Hippocampal formation (tissue), 2 donors: ENCODE data around the gene CTF1.
"Not testable (repeated sequence)": the region's sequence is repeated elsewhere in the genome, so short reads cannot be mapped to it uniquely, and the experiment has no call there.

Experiments used
- DNase-seq, 2 donors: peaks; one replicate each; lab custom pipeline; 2025; lab: John Stamatoyannopoulos, UW

CTF1 gene

DNA sequence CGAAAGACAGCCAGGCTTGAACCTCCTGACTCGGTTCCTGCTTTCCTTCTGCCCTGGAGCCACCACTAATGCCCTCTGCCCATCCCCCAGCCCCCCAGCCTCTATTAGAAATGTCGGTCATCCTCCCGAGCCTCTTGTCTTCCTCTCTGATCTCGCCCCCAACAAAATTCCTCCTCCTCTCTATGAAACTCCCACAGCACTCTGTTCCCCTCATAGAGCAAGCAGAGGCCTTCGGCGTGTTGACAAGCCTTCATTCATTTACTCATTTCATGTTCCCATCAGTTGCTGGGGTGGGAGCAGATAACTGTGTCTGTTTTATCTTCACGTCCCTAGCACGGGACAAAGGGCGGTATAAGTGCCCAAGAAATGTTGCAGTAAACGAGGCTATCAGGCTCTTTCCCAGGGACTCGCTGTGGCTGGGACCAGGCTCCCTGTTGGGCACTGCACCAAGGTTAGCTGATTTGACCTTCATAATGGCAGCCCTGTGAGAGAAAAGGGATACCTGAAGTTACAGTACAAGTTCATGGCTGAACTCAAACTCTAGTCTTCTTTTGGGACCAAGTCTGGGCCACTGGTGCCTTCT lies 34.7 kb downstream of the CTF1 start:
- DNase-seq: no peak

DNA sequence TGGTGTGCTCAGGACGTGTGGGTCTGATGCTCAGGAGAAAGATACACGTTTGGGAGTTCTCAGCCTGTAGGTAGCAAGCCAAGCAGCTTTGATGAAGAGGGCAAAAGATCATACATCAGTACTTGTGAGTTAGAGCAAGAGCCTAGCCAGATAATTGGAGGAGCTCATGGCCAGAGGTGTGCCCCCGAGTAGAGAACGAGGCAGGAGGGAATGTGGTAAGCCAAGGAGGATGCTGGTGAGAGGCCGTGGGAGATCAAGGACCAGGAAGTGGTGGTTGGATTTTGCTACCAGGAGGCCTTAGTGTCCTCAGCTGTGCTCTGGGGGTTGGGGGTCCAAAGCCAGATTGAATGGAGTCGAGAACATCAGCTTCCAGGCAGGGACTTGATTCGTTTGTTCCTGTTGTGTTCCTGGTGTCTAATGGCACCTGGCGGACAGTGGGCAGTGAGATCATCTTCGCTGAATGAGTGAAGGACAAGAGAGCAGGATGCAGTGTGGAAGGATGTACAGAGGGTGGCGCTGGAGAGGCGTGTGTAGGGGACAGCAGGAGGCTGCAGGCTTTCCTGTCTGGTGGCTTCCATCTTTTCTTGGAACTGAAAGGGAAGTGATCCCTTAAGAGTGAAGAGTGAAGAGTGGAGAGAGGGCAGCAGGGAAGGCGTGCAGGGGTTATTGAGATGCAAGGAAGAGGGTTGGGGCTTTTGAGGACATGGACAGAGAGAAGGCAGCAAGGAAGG lies 38.6 kb downstream of the CTF1 start:
- no peak for DNase-seq

GRCh38 chr16:30937692-30938091 lies 41.3 kb downstream of the CTF1 start:
- no peak for DNase-seq

DNA sequence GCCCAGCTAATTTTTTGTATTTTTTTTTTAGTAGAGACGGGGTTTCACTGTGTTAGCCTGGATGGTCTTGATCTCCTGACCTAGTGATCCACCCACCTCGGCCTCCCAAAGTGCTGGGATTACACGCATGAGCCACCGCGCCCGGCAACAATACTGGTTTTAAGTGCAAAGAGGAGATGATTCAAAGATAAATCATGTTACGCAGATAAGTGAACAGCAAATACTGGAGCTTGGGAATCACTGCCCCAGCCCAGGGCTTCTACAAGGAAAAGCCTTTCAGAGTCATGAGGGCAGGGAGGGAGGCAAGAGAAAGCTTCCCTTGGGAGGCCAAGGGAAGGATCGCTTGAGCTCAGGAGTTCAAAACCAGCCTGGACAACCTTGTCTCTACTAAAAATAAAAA lies 43.2 kb downstream of the CTF1 start:
- not testable (repeated sequence) for DNase-seq

DNA sequence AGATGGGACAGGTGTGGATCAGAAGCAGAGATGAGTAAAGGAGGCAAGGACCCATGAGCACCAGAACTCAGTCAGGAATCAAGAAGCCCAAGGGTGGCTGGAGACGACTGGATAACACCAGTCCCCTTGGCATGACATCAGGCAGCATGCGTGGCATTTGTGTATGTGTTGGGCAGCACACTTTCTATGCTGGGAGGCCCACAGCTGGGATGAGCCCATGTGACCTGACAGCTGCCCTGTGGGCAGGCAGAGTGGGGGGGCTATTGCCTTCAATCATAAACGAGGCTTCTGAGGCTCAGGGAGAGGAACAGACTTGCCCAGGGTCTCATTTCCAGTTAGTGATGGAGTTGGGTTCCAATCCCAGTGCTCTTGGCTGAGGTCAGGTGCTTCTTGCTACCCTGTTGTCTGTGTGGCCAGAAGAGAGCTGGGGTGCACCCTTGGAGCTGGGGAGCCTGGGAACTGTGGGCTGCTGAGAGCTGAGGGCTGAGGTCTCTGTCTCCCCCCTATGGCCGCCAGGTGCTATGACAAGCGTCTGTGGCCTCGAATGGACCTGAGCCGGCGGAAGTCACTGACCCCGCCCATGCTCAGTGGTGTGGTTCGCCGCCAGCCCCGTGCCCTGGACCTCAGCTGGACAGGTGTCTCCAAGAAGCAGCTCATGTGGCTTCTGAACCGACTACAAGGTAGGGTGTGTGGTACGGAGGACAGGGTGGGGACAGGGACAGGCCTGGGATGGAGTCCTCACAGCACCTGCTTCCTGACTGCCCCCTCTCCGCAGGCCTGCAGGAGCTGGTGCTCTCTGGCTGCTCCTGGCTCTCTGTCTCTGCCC lies 45.4 kb downstream of the CTF1 start:
- DNase-seq: peak; percentile 25

DNA sequence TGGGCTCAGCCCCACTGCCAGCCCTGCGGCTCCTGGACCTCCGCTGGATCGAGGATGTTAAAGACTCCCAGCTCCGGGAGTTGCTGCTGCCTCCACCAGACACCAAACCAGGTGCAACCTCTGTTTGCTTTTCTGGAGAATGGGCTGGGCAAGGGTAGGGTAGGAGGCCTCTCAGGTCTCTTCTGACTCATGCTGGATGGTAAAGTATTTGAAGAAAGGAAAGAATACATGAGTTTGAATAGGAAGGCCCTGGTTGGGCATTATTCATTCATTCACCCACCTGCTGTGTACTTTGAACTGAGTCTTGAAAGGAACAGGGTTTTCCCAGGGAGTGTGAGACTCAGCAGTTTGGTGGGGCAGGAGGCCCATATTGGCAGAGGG lies 46.0 kb downstream of the CTF1 start:
- DNase-seq: no peak

DNA sequence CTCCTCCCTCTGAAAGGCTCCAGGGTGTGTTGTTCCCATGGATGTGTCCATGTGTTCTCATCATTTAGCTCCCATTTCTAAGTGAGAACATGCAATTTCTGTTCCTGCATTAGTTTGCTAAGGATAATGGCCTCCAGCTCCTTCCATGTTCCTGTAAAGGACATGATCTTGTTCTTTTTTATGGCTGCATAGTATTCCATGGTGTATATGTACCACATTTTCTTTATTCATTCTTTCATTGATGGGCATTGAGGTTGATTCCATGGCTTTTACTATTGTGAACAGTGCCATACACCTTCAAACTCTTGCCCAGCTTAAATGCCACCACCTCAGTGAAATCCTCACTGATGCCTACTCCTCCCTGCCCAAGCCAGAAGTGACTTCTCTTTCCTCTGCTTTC lies 47.9 kb downstream of the CTF1 start:
- no peak for DNase-seq

- DNase-seq: no peak
Observed at GRCh38 chr16:30946671-30947540, 50.5 kb downstream of the CTF1 start.

DNA sequence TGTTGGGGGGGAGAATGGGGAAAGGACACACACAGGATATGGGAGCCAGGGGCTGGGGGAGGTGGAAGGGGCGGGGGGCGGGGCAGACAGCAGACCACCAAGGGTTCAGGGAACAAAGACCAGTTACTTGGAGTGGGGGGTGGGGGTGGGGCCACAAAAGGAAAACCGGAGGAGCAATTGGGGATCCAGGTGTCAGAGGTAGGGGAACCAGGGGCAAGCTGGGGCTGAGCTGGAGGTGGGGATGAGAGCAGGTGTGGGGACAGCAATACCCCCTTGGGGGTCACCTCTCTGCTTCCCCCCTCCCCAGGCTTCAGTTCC lies 51.1 kb downstream of the CTF1 start:
- no peak for DNase-seq

DNA sequence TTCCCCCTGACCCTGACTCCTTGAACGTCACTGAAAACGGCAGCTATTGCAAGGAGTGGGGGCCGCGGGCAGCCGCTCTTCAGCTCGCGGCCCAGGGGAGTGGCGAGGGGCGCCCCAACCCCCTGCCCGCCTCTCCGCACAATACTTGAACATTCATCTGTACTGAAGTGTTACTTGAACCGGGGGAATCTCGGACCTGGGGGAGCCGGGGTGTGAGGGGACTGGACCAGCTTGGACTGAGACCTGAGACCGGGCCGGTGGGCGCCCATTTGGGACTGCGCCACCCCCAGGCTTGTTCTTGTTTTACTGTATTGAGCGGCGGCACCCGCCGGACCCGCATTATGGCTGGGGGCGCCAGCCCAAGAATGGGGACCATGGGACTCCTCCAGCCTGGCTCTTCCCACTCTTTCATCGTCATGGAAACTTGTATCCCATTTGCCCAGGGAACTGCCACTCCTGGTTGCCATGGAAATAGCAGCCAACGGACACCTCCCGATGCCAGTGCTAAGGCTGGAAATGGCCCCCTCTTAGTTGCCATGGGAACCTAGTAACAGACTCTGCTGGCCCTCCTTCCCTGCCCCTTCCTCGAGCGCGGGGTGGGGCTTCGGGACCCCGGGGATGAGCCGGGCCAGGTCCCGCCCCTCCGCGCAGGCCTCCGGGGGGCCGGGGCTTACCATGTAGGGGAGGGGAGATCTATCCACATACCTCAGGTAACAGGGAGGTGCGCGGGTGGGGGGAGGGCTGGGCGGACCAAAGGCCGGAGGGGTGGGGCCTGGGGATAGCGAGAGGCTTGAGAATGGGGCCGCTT lies 51.6 kb downstream of the CTF1 start:
- peak; percentile 84 to 95 for DNase-seq

- peak; percentile 55 to 64 for DNase-seq
Observed at GRCh38 chr16:30948667-30949649, 52.5 kb downstream of the CTF1 start, which contains the start of gene ORAI3. ORAI3 (plus strand) TSS chr16:30949068; CDS start chr16:30949290, 222 bp downstream.

DNA sequence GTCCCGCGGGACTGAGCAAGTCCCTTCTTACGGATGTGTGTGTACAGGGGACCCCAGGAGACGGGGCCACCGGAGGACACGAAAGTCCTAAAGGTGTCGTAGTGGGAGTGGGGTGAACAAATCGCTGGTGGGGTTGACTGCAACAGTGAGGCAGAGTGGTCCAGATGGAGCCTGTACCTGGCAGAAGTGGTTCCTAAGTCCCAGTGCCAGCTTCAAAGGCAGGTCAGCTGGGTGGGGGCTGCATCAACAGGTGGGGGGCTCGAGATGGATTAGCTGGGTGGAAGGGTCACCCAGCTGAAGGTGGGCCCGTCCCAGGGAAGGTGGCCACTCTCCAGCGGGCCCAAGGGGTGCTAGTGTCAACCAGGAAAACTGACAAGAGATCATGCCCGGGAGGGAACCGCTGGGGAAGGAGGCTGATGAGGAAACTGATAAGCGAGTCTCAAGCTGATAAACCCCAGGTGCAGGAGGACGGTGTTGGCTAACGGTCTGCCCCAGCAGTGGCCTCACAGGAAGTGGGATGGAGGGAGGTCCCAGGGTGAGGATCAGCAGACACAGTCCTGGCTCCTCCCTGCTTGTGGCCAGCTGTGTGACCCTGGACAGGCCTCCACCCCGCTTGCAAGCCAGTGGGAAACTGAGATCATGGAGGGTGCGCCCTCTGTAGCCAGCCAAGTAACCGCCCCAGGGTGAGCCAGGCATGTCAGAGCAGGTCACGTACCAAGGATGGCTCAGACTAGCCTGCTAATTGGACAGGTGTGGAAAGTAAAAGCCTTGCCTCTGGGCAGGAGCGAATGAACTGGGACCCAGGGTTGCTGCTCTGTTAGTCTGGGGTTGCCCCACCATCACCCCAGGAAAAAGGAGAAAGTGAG lies 53.5 kb downstream of the CTF1 start:
- DNase-seq: peak in 1 of 2 donors; percentile 15

GRCh38 chr16:30950516-30951065 lies 54.2 kb downstream of the CTF1 start:
- no peak for DNase-seq

DNA sequence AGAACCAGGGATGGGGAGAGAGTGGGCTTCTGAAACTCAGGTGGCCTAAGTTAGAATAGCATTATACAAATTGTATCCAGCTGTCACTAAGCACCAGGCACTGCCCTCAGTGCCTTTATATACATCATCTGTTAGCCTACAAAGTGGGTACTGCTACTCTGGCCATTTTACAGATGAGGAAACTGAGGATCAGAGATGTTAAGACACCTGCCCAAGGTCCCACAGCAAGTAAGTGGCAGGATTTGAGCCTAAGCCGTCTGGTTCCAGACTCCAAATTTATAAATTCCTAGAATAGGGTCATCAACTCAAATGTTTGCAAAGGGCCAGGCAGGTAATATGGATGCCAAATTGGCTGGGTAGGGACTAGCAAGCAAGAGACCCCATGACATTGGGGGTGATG lies 54.8 kb downstream of the CTF1 start:
- DNase-seq: no peak

DNA sequence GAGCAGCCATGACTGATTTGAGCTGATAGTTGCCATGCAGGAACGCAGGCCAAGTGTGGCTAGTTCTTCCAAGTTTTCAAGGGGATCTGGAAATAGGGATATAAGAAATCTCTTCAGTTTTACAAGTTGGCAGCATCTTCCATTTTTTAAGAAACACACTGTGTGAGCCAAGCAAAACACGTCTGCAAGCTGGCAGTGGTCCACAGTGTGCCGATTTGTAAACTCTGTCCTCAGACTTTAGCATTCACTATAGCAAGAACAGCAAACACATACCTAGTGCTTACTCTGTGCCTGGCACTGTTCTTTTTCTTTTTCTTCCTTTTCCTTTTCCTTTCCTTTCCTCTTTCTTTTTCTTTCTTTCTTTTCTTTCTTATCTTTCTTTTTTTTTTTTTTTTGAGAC lies 55.3 kb downstream of the CTF1 start:
- no peak for DNase-seq

- DNase-seq: no peak
Observed at GRCh38 chr16:30953111-30953510, 56.7 kb downstream of the CTF1 start.
